Prostate gland (tissue), 2 donors: ENCODE data around the gene MLF2.

Experiments
- CTCF ChIP-seq, 4 experiments: fragments of 200-600 bp in 2 of 4; fragments of 450-650 bp in 2 of 4; sonication (generic) in 2 of 4; IDR thresholded peaks; 1 replicate in 3 of 4; 2 replicates in 1 of 4; pipeline ENCODE4 v1.5.1; 2016 to 2019; ENCODE audit warnings: antibody characterized with exemption in 4 of 4, mild to moderate bottlenecking in 2 of 4, moderate library complexity in 2 of 4
- POLR2A ChIP-seq: fragments of 450-650 bp; IDR thresholded peaks from one replicate; pipeline ENCODE4 v1.6.1; 2016; ENCODE audit warnings: antibody characterized with exemption, mild to moderate bottlenecking
- POLR2AphosphoS5 ChIP-seq: sonication (generic); formaldehyde crosslinking; IDR thresholded peaks from one replicate; pipeline ENCODE4 v1.6.1; 2017; ENCODE audit warnings: antibody characterized with exemption

- no peak for TF ChIP-seq POLR2A
- TF ChIP-seq CTCF (IDR thresholded peaks at IDR 0.05), result no peak
- peak; percentile 15 for TF ChIP-seq POLR2AphosphoS5
Measured at GRCh38 chr12:6771091-6771495, 18.2 kb upstream of the MLF2 start.
